ENCODE measurements around the gene SMTN. TPM values are rescaled to one million over a fixed set of nuclear protein-coding genes. Genes with fewer than 3 reads are reported as not detected.
A peak's percentile ranks its signal among the peaks of the same experiment; 100 is the strongest.
"Not testable (repeated sequence)": the region's sequence is repeated elsewhere in the genome, so short reads cannot be mapped to it uniquely, and the experiment has no call there.

The SMTN gene
- total RNA-seq, 1 experiment from 2014 or later: 35.7 TPM

GRCh38 chr22:31086703-31087330 lies 5.7 kb downstream of the SMTN start:
- in situ Hi-C loops (cut with HindIII; ENCODE audit: low pct_unique_long_range_greater_than_20kb, low sequenced_read_pairs): no loop called here

GRCh38 chr22:31087744-31088215 lies 6.7 kb downstream of the SMTN start:
- no peak for DNase-seq (ENCODE audit: low read depth)
- in situ Hi-C loops (cut with HindIII; ENCODE audit: low pct_unique_long_range_greater_than_20kb, low sequenced_read_pairs): no loop called here

More at GRCh38 chr22:31086703-31087330, 5.7 kb downstream of the SMTN start:
- no peak for DNase-seq (ENCODE audit: low read depth)

- DNase-seq (ENCODE audit: low read depth): no peak
- in situ Hi-C loops (cut with HindIII; ENCODE audit: low pct_unique_long_range_greater_than_20kb, low sequenced_read_pairs): no loop called here
Measured at GRCh38 chr22:31088233-31088986, 7.3 kb downstream of the SMTN start.

DNA sequence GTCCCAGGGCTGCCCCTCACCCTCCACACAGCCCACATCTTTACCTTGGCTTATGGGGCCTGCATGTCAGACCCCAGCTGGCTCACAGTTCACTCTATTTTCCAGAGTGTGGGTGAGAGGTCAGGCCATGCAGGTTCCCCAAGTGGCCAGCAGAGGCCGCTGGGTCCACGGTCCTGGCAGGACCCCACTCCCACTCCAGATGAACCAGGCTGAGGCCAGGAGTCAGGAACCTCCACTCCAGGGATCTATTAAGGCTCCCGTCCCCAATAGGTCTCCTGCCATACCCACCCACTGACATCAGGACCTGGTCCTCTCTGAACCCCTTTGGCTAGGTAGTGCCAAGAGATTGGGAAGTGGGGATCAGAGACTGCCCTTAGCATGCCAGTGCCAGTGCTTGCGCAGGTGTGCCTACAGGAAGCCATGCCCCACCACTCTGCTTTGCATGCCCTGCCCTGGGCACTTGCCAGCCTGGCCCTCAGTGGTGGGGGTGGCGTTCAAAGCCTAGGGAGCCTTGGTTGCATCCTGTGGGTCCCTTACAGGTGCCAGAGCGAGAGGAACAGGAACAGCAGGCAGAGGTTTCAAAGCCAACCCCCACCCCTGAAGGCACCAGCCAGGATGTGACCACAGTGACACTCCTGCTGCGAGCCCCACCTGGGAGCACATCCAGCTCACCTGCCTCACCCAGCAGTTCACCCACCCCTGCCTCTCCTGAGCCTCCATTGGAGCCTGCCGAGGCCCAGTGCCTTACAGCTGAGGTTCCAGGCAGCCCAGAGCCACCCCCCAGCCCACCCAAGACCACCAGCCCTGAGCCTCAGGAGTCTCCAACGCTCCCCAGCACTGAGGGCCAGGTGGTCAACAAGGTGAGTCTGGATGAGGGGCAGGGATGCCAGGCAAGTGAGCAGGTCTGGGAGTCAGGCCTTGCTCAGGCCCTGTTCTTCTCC lies 8.3 kb downstream of the SMTN start:
- DNase-seq (ENCODE audit: low read depth): peak; percentile 27
- in situ Hi-C loops (cut with HindIII; ENCODE audit: low pct_unique_long_range_greater_than_20kb, low sequenced_read_pairs): no loop called here

DNA sequence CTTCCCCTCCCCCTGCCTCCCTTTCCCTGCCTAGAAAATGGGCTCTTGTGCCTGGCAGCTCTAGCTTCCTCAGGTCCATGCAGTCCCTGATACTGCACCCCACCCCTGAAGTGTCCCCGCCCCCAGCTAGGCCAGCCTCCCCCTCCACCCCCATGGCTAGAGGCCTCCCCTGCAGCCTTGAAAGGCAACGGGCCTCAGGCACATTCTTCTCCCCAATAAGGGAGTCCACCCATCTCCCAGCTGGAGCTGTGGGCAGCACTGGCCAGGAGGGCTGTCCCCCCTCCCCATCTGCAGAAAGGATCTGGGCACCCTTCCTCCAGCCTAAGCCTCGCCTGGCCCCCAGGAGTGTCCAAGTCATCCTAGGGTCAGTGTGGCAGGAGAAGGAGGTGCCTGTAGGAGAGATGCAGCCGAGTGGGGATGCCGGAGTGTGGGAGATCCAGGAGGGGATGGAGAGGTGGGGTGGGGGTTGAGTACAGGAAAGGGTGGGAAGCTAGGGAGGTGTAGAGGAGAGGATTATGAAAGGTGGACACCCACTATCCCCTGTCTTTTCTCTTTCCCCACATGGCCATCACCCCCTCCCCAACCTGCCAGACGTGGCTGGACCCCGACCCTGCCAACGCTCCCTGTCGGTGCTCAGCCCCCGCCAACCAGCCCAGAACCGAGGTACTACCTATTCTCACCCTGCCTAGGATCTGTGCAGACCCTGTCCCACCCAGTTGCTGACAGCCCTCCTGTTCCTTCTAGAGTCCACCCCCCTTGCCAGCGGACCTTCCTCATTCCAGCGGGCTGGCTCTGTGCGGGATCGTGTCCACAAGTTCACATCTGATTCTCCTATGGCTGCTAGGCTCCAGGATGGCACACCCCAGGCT lies 9.3 kb downstream of the SMTN start:
- in situ Hi-C loops (cut with HindIII; ENCODE audit: low pct_unique_long_range_greater_than_20kb, low sequenced_read_pairs): no loop called here
- DNase-seq (ENCODE audit: low read depth): no peak

GRCh38 chr22:31091106-31091975 lies 10.2 kb downstream of the SMTN start:
- in situ Hi-C loops (cut with HindIII; ENCODE audit: low pct_unique_long_range_greater_than_20kb, low sequenced_read_pairs): no loop called here
- no peak for DNase-seq (ENCODE audit: low read depth)

DNA sequence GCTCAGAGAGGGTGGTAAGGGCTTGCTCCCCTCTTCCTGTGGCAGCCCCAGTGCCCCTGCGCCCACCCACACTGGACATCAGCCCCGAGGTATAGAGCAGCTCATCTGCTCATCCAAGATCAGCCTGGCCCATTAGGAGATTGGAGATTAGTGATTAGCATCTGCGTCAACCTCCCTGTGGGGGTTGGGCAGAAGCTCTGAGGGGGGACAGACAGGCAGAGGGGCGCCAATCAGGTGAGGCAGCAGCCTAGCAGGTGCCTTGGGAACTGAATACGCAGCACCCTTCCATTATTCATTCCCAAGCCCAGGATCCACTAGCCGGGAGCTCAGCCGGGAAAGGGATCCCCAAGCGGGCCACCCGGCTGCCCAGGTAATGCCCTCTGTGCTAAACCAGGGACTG lies 11.0 kb downstream of the SMTN start:
- DNase-seq (ENCODE audit: low read depth): no peak
- in situ Hi-C loops (cut with HindIII; ENCODE audit: low pct_unique_long_range_greater_than_20kb, low sequenced_read_pairs): no loop called here

DNA sequence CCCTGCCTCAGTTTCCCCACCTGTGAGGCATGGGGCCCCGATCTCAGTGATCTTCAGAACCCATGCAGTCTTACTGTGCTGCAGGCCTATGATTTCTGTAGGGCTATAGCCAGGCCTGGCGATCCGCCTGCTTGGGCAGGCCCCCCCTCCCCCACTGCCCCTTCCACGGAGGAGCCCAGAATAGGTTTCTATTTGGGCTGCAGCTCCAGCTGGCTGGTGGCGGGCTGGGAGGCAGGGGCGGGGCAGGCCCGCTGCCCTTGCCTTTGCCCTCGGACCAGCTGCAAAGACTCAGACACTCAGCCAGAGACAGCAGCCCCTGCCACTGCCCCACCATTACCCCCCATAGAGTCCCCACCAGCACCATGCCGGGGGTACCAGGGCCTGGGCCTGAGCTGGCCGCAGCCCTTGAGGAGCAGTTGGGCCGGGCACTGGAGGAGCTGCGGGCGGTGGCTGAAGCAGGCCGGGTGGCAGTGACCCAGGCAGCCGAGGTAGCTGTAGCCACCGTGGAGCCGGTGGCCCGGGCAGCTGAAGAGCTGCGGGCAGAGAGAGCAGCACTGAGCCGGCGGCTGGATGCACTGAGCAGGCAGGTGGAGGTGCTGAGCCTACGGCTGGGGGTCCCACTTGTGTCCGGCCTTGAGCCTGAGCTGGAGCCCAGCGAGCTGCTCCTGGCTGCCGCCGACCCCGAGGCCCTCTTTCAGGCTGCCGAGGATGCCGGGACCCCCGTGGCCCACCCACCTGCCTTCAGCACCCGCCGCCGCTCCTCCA lies 12.2 kb downstream of the SMTN start:
- in situ Hi-C loops (cut with HindIII; ENCODE audit: low pct_unique_long_range_greater_than_20kb, low sequenced_read_pairs): no loop called here
- DNase-seq (ENCODE audit: low read depth): no peak

DNA sequence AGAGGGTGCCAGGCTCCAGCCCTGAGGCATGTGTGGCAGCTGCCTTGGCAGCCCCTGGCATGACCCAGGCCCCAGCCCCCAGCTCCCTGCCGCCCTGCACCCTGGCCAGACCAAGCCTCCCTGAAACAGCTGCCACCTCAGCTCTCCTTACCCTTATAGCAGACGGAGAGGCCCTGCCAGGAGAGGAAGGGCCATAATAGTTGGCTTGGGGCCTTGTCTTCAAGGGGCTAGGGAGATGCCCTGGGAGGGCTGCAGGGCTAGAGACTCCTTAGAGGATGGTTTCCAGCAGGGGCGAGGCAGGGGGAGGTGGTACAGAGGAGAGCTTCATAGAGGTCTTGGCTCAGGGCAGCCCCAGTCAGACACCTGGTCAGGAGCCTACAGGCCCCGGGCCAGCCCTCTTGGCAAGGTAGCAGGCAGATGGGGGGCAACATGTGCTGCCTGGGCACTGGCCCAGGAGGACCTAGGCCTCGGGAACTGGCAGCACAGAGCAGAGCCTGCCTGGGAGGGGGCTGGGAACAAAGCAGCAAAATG lies 13.0 kb downstream of the SMTN start:
- in situ Hi-C loops (cut with HindIII; ENCODE audit: low pct_unique_long_range_greater_than_20kb, low sequenced_read_pairs): no loop called here
- no peak for DNase-seq (ENCODE audit: low read depth)

GRCh38 chr22:31094741-31095140 lies 13.6 kb downstream of the SMTN start:
- in situ Hi-C loops (cut with HindIII; ENCODE audit: low pct_unique_long_range_greater_than_20kb, low sequenced_read_pairs): no loop called here
- DNase-seq (ENCODE audit: low read depth): no peak

DNA sequence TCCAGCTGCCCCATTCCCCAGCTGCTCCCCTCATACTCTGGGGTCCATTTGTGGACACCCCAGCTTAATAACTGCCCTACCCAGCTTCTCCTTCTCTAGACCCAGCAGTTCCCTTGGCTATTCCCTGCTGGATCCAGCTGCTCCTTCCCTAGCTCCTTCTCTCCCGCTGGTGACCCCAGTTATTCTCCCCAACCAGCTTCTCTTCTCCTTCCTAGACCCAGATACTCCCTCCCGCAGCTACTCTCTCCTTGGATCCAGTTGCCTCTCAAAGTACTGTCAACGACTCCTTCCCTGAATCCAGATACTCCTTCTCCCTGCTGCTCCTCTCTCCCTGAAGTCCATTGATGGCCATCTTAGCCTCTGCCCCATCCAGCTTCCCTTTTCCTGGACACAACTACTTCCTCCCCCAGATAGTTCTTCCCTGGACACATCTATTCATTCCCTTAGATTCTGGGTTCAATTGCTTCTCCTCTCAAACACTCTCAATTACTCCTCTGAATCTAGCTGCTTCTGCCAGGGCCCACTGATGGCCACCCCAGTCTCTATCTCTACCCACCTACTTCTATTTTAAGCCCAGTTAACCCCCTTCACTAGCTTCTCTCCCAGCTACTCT lies 14.6 kb downstream of the SMTN start:
- in situ Hi-C loops (cut with HindIII; ENCODE audit: low pct_unique_long_range_greater_than_20kb, low sequenced_read_pairs): no loop called here
- no peak for DNase-seq (ENCODE audit: low read depth)

DNA sequence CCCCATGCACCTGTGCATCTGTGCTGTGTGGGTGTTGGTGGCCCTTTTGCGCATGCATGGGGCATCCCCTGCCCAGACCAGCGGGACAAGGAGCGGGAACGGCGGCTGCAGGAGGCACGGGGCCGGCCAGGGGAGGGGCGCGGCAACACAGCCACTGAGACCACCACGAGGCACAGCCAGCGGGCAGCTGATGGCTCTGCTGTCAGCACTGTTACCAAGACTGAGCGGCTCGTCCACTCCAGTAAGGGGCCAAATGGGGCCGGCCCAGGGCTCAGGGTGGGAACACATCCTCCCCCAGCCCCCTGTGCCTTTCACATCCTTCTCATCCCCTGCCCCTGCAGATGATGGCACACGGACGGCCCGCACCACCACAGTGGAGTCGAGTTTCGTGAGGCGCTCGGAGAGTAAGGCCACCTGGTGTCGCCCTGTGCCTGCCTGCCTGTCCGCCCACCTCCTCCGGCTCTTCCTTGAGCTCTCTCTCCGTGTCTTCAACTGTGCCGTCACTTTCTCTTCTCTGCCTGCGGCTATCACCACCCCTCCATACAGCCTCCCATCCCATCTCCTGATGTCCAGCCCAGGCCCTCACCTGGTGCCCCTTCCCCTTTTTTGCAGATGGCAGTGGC lies 15.7 kb downstream of the SMTN start:
- DNase-seq (ENCODE audit: low read depth): no peak
- in situ Hi-C loops (cut with HindIII; ENCODE audit: low pct_unique_long_range_greater_than_20kb, low sequenced_read_pairs): no loop called here

DNA sequence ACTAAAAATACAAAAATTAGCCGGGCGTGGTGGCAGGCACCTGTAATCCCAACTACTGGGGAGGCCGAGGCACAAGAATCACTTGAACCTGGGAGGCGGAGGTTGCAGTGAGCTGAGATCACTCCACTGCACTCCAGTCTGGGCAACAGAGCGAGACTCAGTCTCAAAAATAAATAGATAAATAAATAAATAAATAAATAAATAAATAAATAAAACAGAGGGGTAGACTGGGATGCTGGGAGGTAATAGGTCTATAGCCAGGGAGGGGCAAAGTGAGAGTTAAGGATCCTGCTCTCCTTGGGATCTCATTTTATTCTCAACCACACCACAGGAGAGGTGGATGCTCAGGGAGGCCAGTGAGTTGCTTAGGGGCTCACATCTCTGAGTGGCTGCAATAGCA lies 16.4 kb downstream of the SMTN start:
- in situ Hi-C loops (cut with HindIII; ENCODE audit: low pct_unique_long_range_greater_than_20kb, low sequenced_read_pairs); DNase-seq (ENCODE audit: low read depth): not testable (repeated sequence)

- in situ Hi-C loops (cut with HindIII; ENCODE audit: low pct_unique_long_range_greater_than_20kb, low sequenced_read_pairs): no loop called here
Measured at GRCh38 chr22:31097941-31098631, 17.0 kb downstream of the SMTN start.

DNA sequence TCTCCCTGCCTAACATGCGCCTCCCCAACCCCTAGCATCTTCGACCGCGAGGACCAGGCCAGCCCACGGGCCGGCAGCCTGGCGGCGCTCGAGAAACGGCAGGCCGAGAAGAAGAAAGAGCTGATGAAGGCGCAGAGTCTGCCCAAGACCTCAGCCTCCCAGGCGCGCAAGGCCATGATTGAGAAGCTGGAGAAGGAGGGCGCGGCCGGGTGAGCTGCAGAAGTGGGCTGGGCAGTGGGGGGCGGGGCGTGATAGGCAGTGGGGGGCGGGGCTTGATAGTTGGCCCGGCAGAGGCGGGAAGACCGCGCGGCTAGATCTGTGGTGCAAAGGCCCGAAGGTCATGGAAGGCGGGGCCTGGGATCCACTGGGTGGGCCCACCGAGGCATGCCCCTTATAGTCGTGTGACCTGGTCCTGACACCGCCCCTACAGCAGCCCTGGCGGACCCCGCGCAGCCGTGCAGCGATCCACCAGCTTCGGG lies 17.6 kb downstream of the SMTN start:
- DNase-seq (ENCODE audit: low read depth): no peak
- in situ Hi-C loops (cut with HindIII; ENCODE audit: low pct_unique_long_range_greater_than_20kb, low sequenced_read_pairs): no loop called here

More at GRCh38 chr22:31097941-31098631, 17.0 kb downstream of the SMTN start:
- no peak for DNase-seq (ENCODE audit: low read depth)
